CD4-positive, alpha-beta T cell treated with Interleukin-6 at 100 ng/mL for 8 hours (primary cell): ENCODE results near the gene CPD.
"Not testable (repeated sequence)": the region's sequence is repeated elsewhere in the genome, so short reads cannot be mapped to it uniquely, and the experiment has no call there.

ENCODE experiments used
- DNase-seq: peaks from one replicate; pipeline ENCODE4 v3.0.0-alpha.2; 2020; ENCODE audit warnings: mixed read lengths, low spot score

The CPD gene

GRCh38 chr17:30378825-30379302, at the start of gene CPD:
CPD (plus strand) TSS chr17:30378927; CDS start chr17:30378981, 54 bp downstream.
- peak; percentile 95 for DNase-seq

- peak; percentile 65 for DNase-seq
Observed at GRCh38 chr17:30332057-30332542, 46.6 kb upstream of the CPD start.

- no peak for DNase-seq
Observed at GRCh38 chr17:30333503-30334360, 45.0 kb upstream of the CPD start, which contains the start of gene TMIGD1. TMIGD1 (minus strand) TSS chr17:30334057; CDS start chr17:30332133, 1,924 bp downstream.

DNA sequence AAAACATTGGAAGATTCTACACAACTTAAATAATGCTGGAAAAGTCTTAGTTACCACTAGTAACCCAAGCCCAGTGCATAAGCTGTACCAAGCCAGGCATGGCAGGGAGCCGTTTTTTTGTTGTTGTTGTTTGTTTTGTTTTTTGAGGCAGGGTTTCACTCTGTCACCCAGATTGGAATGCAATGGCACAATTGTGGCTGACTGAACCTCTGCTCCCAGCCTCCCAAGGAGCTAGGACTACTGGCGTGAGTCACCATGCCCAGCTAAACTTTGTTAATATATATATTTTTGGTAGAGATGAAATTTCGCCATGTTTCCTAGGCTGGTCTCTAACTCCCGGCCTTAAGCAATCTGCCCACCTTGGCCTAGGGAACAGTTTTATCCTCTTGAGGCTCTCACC, 44.3 kb upstream of the CPD start:
- DNase-seq = no peak

DNA sequence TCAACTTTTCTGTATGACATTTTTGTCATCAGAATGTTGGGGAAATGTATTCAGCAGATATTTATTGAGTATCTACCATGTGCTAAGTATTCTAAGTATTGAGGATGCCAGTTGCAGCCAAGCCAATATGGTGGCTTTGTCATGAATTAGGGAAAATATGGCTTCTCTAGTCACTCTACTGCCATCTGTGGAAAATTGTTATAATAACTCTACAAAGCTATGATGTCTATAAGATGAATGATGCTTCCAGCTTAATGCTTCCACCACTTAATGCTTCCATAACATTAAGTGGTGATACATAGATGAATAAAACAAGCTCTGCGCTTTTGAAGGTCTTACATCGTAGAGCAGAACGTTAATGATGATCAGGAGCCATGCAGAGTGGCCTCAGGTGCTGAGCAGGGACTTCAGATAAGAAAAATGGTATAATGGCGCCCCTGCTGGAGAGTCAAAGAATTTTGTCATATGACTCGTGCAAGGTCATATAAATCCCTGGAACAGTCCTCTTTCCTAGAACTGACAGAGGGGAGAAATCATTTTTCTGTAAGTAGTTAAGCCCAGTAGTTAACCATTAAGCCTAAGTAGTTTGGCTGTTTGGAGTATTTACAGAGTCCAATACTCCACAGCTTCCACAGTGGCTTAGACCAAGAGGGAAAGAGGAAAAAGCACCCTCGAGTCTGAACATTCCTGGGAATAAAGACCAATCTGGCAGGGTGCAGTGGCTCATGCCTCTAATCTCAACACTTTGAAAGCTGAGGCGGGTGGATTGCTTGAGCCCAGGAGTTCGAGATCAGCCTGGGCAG, 42.2 kb upstream of the CPD start:
- DNase-seq = peak; percentile 69

DNA sequence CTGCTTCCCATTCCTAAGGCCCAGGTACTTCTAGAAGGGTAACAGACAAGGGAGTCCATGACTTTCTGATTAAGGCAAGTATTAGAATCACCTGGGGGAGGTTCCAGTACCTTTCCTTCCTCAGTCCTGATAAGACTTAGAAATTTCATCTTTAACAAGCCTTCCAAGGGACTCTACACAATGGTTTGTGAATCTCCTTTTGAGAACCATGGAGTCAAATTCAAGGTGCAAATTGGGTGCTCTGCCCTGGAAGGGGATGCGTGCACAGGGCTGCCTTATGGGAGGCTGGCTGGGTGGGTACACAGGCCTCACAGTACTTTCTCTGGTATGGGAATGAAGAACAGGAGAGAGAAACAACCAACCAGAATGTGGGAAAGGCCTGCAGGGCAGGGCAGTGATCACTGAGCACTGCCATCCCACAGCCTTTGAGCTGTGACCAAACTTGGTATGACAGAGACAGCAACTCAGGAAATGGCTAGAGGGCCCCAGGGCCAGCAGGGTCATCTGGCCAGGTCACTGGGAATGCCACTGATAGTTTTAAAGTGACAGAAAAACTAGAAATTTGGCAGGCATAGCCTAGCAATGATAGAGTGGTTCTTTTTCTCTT, 41.2 kb upstream of the CPD start:
- no peak for DNase-seq

DNA sequence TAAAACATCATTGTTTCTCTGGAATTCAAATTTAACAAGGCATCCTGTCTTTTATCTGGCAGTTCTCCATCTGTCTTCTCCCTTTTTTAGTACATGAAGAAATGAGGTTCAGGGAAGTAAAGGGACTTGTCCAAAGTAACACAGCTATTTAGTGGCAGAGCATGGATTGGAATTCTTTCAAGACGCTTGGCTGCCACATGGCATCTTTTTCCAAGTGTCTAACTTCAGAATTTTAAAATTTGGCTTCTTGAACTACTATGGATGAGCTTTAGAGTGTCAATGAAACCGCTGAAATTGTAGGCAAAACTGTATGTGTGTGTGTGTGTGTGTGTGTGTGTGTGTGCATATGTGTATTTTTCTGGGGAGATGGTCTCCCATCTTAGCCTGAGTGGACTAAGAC, 39.6 kb upstream of the CPD start:
- no peak for DNase-seq

DNA sequence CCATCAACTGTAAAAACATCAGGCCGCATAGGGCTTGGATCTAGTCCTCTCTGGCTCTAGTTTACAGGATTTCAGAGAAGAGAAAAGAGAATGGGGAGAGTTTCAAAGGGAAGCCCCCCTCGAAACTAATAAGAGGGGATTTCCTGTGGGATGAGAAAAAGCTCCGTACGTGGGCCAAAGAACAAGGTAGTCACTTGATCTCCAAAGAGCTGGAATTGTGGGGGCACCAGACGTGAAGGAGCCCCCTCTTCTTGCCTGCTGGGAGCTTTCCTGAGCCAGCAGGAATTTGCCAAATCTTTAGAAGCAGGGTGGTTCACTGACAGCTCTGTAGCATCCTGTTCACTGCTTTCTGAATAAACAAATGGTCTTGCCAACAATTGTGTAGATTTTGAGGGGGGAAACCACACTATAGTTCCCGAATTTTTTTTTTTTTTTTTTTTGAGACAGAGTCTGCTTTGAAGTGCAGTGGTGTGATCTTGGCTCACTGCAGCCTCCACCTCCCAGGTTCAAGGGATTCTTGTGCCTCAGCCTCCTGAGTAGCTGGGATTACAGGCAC, 37.8 kb upstream of the CPD start:
- DNase-seq = no peak

DNA sequence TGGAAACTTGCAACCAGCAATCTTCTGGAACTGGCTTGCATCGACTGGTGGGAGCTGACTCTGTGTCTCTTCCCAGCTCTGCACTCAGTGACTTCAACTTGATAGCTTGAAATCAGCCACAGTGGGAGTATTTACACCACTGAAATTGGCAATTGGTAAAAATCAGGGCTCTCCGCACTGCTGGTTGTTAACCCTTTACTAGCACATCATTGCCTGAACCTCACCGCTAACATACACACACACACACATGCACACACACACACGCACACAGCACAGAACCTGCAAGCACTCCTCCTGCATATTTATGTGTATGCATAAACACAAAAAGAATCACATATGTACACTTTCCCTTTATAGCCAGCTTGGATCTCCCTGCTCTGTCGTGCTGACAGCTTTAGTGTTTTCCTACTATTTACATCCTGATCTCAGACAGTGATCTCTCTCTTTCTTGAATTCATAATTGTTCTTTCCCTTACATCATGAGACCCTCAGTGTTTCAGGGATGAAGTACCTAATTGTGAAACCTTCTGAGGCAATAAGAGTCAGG, 37.0 kb upstream of the CPD start:
- no peak for DNase-seq

GRCh38 chr17:30343244-30343643, 35.5 kb upstream of the CPD start:
- DNase-seq = not testable (repeated sequence)

GRCh38 chr17:30343796-30344195, 34.9 kb upstream of the CPD start:
- no peak for DNase-seq

DNA sequence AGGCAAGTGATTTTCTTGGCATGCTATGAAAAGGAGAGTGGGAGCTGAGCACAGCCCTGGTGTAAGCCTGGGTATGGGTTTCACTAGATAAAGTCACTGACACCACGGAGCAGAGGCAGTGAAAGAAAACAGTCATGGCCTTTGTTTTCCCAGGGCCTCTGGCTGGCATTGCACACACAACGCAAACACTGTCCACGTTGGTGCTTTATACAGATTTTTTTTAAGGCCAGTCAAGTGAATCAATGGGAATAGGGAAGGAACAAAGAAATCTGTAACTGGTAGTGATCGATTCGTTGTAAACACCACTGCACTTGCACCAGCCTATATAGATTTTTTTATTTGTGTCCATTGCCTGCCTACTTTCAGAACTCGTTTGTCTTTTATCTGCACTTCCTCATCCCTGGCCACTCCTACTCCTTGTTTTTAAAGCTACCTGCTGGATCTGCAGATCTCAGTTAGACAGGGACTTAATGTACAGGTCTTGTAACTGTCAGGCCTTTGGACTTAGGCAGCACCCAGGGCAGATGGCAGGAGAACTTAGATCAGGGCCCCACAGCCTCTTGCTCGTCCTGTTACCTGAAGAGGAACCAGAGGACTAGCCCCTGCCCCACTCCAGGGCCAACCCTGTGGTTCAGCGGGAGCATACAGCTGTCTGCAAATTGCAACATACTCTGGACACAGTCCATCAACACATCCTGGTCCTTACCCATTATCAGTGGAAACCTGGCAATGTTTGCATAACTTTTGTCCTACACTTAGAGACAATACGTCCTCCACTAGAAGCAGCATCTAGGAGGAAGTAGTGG, 34.2 kb upstream of the CPD start:
- DNase-seq = no peak

DNA sequence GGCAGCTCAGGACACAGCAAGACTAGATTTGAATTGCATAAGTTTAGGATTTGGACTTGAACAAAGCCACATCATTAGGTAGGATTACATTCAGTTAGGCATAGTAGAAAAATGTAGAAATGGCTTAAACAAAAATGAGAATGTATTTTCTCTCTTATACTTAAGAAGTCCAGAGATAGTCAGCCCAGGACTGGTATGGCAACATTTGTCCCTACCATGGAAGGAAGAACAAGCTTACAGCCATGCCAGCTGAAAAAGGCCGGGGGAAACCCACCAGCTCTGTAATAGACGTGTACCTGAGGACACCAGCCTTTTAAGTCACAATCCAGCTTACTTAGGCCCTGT, 33.7 kb upstream of the CPD start:
- no peak for DNase-seq

DNA sequence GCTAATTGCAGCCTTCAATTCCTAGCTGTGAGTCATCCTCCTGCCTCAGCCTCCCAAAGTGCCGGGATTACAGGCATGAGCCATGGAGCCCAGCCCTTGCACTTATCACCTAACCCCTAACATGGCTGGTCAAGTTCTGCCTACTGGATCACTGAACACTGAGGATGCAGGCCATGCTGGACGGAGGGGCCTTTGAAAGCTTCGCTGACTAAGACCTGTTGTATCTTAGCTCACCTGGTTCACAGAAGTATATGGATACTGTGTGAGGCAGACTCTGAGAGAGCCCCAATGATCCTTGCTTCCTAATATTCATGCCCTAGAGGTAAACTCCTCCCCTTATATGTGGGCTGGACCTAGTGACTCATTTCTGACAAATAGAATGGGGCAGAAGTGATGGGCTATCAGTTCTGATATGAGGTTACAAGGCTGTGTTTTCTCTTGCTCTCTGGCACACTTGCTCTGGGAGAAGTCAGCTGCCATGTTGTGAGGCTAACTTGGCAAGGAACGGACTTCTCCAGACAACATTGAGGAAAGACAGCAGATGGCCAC, 33.1 kb upstream of the CPD start:
- no peak for DNase-seq

DNA sequence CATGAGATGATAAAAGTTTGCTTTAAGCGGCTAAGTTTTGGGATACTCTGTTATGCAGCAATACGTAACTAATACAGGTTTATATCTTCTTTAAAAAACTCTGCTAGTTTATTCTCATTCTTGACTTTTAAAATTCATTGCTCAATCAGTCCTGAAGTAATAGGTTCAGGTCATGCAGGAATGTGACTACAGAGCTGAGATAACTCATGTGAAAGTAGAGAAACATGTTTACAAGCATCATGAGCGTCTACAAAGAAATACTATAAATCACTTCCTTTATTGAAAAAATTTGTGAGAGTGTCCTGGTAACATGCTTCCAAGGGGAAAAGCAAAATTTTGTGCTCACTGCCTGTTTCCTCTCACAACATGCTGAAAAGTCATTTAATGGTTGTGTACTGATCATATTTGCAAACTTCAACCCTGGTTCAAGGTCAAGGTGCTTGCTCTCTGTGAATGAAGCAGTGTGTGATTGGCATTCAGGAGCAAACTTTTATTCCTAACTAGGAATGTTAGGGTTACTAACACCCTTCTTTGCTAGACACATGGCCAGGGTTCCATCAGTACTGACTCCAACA, 32.4 kb upstream of the CPD start:
- no peak for DNase-seq

DNA sequence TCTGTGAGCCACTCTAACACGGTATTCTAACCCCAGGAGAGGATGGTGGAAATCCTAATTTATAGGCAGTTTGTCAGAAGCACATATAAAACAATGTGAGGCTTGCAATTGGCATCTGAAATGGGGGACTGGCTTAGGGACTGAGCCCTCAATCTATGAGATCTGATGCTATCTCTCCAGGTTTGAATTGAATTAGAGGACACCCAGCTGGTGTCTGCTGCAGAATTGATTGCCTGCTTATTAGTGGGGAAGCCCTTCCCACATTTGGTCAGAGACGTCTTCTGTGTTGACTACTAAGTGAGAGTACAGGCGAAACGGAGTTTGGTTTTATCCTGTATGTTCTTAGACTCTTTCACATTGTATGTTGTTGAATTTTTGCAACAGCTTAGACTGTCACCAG, 31.2 kb upstream of the CPD start:
- no peak for DNase-seq

- no peak for DNase-seq
Observed at GRCh38 chr17:30349252-30349651, 29.5 kb upstream of the CPD start.

- not testable (repeated sequence) for DNase-seq
Observed at GRCh38 chr17:30351263-30351662, 27.5 kb upstream of the CPD start.

DNA sequence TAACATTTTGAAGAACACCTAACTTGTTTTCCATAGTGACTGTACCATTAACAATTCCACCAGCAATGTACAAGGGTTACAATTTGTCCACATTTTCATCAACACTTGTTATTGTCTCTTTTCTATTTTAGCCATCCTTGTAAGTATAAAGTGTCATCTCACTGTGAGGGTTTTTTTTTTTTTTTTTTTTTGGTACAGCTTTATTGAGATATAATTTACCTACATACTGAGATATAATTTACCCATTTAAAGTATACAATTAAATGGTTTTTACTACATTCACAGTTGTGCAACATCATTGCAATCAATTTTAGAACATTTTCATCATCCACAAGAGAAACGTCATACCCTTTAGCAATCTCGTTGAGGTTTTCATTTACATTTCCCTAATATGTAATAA, 27.0 kb upstream of the CPD start:
- no peak for DNase-seq

DNA sequence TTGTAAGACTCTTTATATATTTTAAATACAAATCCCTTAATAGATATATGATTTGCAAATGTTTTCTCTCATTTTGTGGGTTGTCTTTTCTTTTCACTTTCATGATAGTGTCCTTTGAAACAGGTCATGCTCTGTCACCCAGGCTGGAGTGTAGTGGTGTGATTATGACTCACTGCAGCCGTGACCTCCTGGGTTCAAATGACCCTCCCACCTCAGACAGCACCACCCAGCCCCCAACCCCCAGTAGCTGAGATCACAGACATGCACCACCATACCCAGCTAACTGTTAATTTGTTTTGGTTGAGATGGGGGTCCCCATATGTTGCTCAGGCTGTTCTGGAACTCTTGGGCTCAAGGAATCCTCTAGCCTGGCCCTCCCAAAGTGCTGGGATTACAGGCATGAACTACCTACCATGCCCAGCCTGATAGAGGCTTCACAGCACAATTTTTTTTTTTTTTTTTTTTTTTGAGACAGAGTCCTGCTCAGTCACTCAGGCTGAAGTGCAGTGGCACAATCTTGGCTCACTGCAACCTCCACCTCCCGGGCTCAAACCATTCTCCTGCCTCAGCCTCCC, 26.4 kb upstream of the CPD start:
- DNase-seq = no peak
